Dermis microvascular lymphatic vessel endothelial cell (primary cell): ENCODE data around the gene SLC38A10. TPM values are rescaled to one million over a fixed set of nuclear protein-coding genes. Genes with fewer than 3 reads are reported as not detected.

ENCODE experiments used
- total RNA-seq: library from RNA; depleted of rRNA; stranded (reverse); fragments of >200 nt; gene quantifications from 2 replicates; pipeline ENCODE4 v1.2.1, GENCODE V29; 2014

Gene SLC38A10
- total RNA-seq, 1 donor from 2014 or later = 42.2 TPM

Other genes with a start within 250 kb of the SLC38A10 start
- not detected in 2 replicates for gene PVALEF, start 129.8 kb downstream of the SLC38A10 start, total RNA-seq
- 1.5 and 2.9 TPM in 2 replicates for gene AATK, start 129.1 kb downstream of the SLC38A10 start, total RNA-seq
- gene CEP131, start 72.3 kb downstream of the SLC38A10 start, total RNA-seq = 6.2 and 8.1 TPM in 2 replicates
- 6.5 and 9.2 TPM in 2 replicates for gene TEPSIN, start 56.3 kb downstream of the SLC38A10 start, total RNA-seq
- gene NDUFAF8, start 56.0 kb downstream of the SLC38A10 start, total RNA-seq = 14.9 and 23.0 TPM in 2 replicates
- 2.1 and 6.3 TPM in 2 replicates for gene BAHCC1, start 100.2 kb upstream of the SLC38A10 start, total RNA-seq
- 6,103 and 8,158 TPM in 2 replicates for gene ACTG1, start 217.5 kb upstream of the SLC38A10 start, total RNA-seq
- 0.26 and 0.76 TPM in 2 replicates for gene FSCN2, start 233.1 kb upstream of the SLC38A10 start, total RNA-seq